Muscle layer of duodenum (tissue), 2 donors: Measurements from ENCODE around the gene JARID2.

Experiments
- H3K27ac ChIP-seq: one replicate; pipeline ENCODE4 v1.7.0; 2013; ENCODE audit warnings: mild to moderate bottlenecking, low read length
- H3K27me3 ChIP-seq: one replicate; pipeline ENCODE4 v1.7.0; 2013; ENCODE audit warnings: low read depth, mild to moderate bottlenecking, control low read depth, low read length
- H3K36me3 ChIP-seq, 2 donors: one replicate each; pipeline ENCODE4 v1.7.0; 2013; ENCODE audit warnings: low read length in 2 of 2, control low read depth in 1 of 2, mild to moderate bottlenecking in 1 of 2; ENCODE audit not compliant: insufficient read depth in 2 of 2, control insufficient read depth in 1 of 2
- H3K4me1 ChIP-seq, 2 donors: one replicate each; pipeline ENCODE4 v1.7.0; 2013; ENCODE audit warnings: low read length in 2 of 2, mild to moderate bottlenecking in 2 of 2, control low read depth in 1 of 2, moderate library complexity in 1 of 2; ENCODE audit not compliant: insufficient read depth in 2 of 2, control insufficient read depth in 1 of 2
- H3K4me3 ChIP-seq, 2 donors: one replicate each; pipeline ENCODE4 v1.7.0; 2013; ENCODE audit warnings: low read length in 2 of 2, low read depth in 1 of 2, mild to moderate bottlenecking in 1 of 2
- H3K9me3 ChIP-seq, 2 donors: one replicate each; pipeline ENCODE4 v1.7.0; 2013; ENCODE audit warnings: low read length in 2 of 2, control low read depth in 1 of 2, mild to moderate bottlenecking in 1 of 2; ENCODE audit not compliant: control insufficient read depth in 1 of 2
- donor health status: healthy.

Gene JARID2

GRCh38 chr6:15308435-15309213 lies 62.8 kb downstream of the JARID2 start:
- Histone ChIP-seq H3K9me3 (no peaks in the 10 kb centered on the region), H3K27me3 (no peaks in the 10 kb centered on the region), H3K27ac (no peak overlapping the region), H3K4me3 (no peak overlapping the region), H3K4me1 (peaks cover 19 to 45% of the 10 kb centered on the region in 2 donors), H3K36me3 (no peaks in the 10 kb centered on the region)

- no peak overlapping the region for H3K27ac ChIP-seq
- no peaks in the 10 kb centered on the region for H3K27me3 ChIP-seq
- H3K9me3 ChIP-seq = no peaks in the 10 kb centered on the region
- peaks cover 12 to 46% of the 10 kb centered on the region in 2 donors for H3K4me1 ChIP-seq
- H3K4me3 ChIP-seq = no peak overlapping the region
- H3K36me3 ChIP-seq = no peaks in the 10 kb centered on the region
Measured at GRCh38 chr6:15309611-15310283, 63.9 kb downstream of the JARID2 start.

- H3K27ac ChIP-seq = no peak overlapping the region
- H3K27me3 ChIP-seq = no peaks in the 10 kb centered on the region
- no peak overlapping the region for H3K4me3 ChIP-seq
- peaks cover 10 to 37% of the 10 kb centered on the region in 2 donors for H3K4me1 ChIP-seq
- H3K36me3 ChIP-seq = no peaks in the 10 kb centered on the region
- no peaks in the 10 kb centered on the region for H3K9me3 ChIP-seq
Measured at GRCh38 chr6:15310680-15311079, 64.8 kb downstream of the JARID2 start.

GRCh38 chr6:15312500-15312899 lies 66.6 kb downstream of the JARID2 start:
- Histone ChIP-seq H3K27me3 (no peaks in the 10 kb centered on the region), H3K9me3 (no peaks in the 10 kb centered on the region), H3K4me1 (peaks cover 10 to 37% of the 10 kb centered on the region in 2 donors), H3K27ac (no peak overlapping the region), H3K36me3 (no peaks in the 10 kb centered on the region), H3K4me3 (no peak overlapping the region)

GRCh38 chr6:15313367-15313766 lies 67.5 kb downstream of the JARID2 start:
- Histone ChIP-seq H3K4me3 (no peak overlapping the region), H3K4me1 (peaks cover 5 to 40% of the 10 kb centered on the region in 2 donors), H3K36me3 (no peaks in the 10 kb centered on the region), H3K9me3 (no peaks in the 10 kb centered on the region), H3K27ac (no peak overlapping the region), H3K27me3 (no peaks in the 10 kb centered on the region)

- H3K4me1 ChIP-seq = peaks cover 0 to 34% of the 10 kb centered on the region in 2 donors
- H3K36me3 ChIP-seq = no peaks in the 10 kb centered on the region
- H3K27me3 ChIP-seq = no peaks in the 10 kb centered on the region
- no peaks in the 10 kb centered on the region for H3K9me3 ChIP-seq
- H3K27ac ChIP-seq = no peak overlapping the region
- H3K4me3 ChIP-seq = no peak overlapping the region
Measured at GRCh38 chr6:15316754-15317153, 70.9 kb downstream of the JARID2 start.

- Histone ChIP-seq H3K4me3 (no peak overlapping the region), H3K27me3 (no peaks in the 10 kb centered on the region), H3K27ac (no peak overlapping the region), H3K9me3 (no peaks in the 10 kb centered on the region), H3K4me1 (peaks cover 0 to 35% of the 10 kb centered on the region in 2 donors), H3K36me3 (no peaks in the 10 kb centered on the region)
Measured at GRCh38 chr6:15317251-15317650, 71.4 kb downstream of the JARID2 start.

- peaks cover 0 to 36% of the 10 kb centered on the region in 2 donors for H3K4me1 ChIP-seq
- no peaks in the 10 kb centered on the region for H3K9me3 ChIP-seq
- no peak overlapping the region for H3K4me3 ChIP-seq
- H3K27me3 ChIP-seq = no peaks in the 10 kb centered on the region
- no peaks in the 10 kb centered on the region for H3K36me3 ChIP-seq
- no peak overlapping the region for H3K27ac ChIP-seq
Measured at GRCh38 chr6:15317934-15318902, 72.3 kb downstream of the JARID2 start.

GRCh38 chr6:15319677-15320076 lies 73.8 kb downstream of the JARID2 start:
- no peaks in the 10 kb centered on the region for H3K36me3 ChIP-seq
- H3K27me3 ChIP-seq = no peaks in the 10 kb centered on the region
- H3K9me3 ChIP-seq = no peaks in the 10 kb centered on the region
- no peak overlapping the region for H3K27ac ChIP-seq
- H3K4me3 ChIP-seq = no peak overlapping the region
- H3K4me1 ChIP-seq = peaks cover 0 to 27% of the 10 kb centered on the region in 2 donors

GRCh38 chr6:15320693-15321092 lies 74.8 kb downstream of the JARID2 start:
- no peak overlapping the region for H3K4me3 ChIP-seq
- H3K27me3 ChIP-seq = no peaks in the 10 kb centered on the region
- no peak overlapping the region for H3K27ac ChIP-seq
- no peaks in the 10 kb centered on the region for H3K9me3 ChIP-seq
- peaks cover 0 to 27% of the 10 kb centered on the region in 2 donors for H3K4me1 ChIP-seq
- H3K36me3 ChIP-seq = no peaks in the 10 kb centered on the region

GRCh38 chr6:15322184-15322583 lies 76.3 kb downstream of the JARID2 start:
- no peaks in the 10 kb centered on the region for H3K36me3 ChIP-seq
- no peak overlapping the region for H3K4me3 ChIP-seq
- H3K27me3 ChIP-seq = no peaks in the 10 kb centered on the region
- no peaks in the 10 kb centered on the region for H3K9me3 ChIP-seq
- no peak overlapping the region for H3K27ac ChIP-seq
- H3K4me1 ChIP-seq = peaks cover 0 to 27% of the 10 kb centered on the region in 2 donors
